22Rv1 (cell line): ENCODE results near the gene TMEM170B.

Experiments used
- H3K27ac ChIP-seq: fragments of 450-650 bp; 2 replicates; pipeline ENCODE4 v1.5.1; 2017
- ZFX ChIP-seq: fragments of 450-650 bp; IDR thresholded peaks from 2 replicates; pipeline ENCODE4 v1.6.1; 2017; ENCODE audit warnings: antibody characterized with exemption, borderline replicate concordance
- TF ChIP-seq, protein P1 (sequence below): fragments of 450-650 bp; IDR thresholded peaks from 2 replicates; pipeline ENCODE4 v1.5.1; 2017; ENCODE audit warnings: mild to moderate bottlenecking

The TMEM170B gene

GRCh38 chr6:11515763-11516162, 21.8 kb upstream of the TMEM170B start:
- TF ChIP-seq, protein P1, sequence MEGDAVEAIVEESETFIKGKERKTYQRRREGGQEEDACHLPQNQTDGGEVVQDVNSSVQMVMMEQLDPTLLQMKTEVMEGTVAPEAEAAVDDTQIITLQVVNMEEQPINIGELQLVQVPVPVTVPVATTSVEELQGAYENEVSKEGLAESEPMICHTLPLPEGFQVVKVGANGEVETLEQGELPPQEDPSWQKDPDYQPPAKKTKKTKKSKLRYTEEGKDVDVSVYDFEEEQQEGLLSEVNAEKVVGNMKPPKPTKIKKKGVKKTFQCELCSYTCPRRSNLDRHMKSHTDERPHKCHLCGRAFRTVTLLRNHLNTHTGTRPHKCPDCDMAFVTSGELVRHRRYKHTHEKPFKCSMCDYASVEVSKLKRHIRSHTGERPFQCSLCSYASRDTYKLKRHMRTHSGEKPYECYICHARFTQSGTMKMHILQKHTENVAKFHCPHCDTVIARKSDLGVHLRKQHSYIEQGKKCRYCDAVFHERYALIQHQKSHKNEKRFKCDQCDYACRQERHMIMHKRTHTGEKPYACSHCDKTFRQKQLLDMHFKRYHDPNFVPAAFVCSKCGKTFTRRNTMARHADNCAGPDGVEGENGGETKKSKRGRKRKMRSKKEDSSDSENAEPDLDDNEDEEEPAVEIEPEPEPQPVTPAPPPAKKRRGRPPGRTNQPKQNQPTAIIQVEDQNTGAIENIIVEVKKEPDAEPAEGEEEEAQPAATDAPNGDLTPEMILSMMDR, result no peak
- no peak for TF ChIP-seq ZFX
- H3K27ac ChIP-seq, result no peak overlapping the region

GRCh38 chr6:11522812-11523605, 14.5 kb upstream of the TMEM170B start:
- no peak for TF ChIP-seq ZFX
- TF ChIP-seq, protein P1, result no peak

DNA sequence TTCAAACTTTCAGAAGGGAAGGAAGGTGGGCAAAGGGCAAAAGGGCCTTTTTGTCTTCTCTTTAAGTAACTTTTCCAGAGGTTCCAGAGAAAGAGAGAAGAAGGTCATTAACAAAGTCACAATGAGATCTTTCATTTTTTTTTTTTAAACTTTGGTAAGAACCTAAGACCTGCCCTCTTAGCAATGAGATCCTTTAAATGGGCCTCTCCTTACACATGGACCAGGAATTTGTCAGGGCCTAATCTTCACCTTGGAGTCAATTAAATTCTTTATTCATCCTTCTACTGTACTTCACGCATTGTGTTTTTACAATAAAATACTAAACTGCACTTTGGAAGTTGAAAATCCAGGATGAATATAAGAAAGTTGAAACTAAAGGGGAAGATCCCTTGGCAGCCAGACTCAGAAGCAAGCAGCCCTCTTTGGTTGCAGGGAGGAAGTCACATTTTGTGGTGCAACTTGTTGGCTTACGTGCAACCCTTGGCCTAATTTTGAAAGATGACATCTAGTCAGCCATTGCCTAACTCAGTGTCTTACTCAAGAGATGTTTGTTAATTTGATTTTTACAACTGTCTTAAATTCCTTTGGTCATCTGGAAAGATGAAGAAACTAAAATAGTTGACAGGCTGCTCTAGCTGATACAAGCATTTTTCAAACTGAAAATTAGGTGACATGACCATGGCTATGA, 11.9 kb upstream of the TMEM170B start:
- H3K27ac ChIP-seq, result no peak overlapping the region
- no peak for TF ChIP-seq ZFX
- TF ChIP-seq, protein P1, result no peak

More at GRCh38 chr6:11522812-11523605, 14.5 kb upstream of the TMEM170B start:
- no peak overlapping the region for H3K27ac ChIP-seq

- TF ChIP-seq, protein P1, result no peak
- no peak for TF ChIP-seq ZFX
- no peak overlapping the region for H3K27ac ChIP-seq
These were observed 11.4 kb upstream of the TMEM170B start for GRCh38 chr6:11526156-11526505.

- no peak for TF ChIP-seq ZFX
- TF ChIP-seq, protein P1, result no peak
- no peak overlapping the region for H3K27ac ChIP-seq
These were observed 10.2 kb upstream of the TMEM170B start for GRCh38 chr6:11527274-11527870.

DNA sequence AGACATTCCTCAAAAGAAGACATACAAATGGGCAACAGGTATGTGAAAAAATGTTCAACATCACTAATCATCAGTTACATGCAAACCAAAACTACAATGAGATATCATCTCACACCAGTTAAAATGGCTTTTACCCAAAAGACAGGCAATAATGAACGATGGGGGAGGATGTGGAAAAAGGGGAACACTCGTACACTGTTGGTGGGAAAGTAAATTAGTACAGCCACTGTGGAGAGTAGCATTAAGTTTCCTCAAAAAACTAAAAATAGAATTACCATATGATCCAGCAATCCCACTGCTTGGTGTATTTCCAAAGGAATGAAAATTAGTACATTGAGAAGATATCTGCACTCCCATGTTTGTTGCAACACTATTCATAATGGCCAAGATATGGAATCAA, 8.6 kb upstream of the TMEM170B start:
- H3K27ac ChIP-seq, result no peak overlapping the region
- TF ChIP-seq ZFX, result no peak
- TF ChIP-seq, protein P1, result no peak

GRCh38 chr6:11532097-11532496, 5.5 kb upstream of the TMEM170B start:
- TF ChIP-seq ZFX, result no peak
- TF ChIP-seq, protein P1, result no peak
- H3K27ac ChIP-seq, result no peak overlapping the region
